Left ventricle myocardium inferior (tissue), 1 donor: ENCODE results near the gene BTBD16. TPM values are rescaled to one million over a fixed set of nuclear protein-coding genes. Genes with fewer than 3 reads are reported as not detected.

Experiments
- DNase-seq: peaks from one replicate; pipeline ENCODE4 v3.0.0-alpha.2; 2020
- H3K27ac ChIP-seq: fragments of 200-600 bp; replicated peaks from 2 replicates; pipeline ENCODE4 v1.8.0; 2021
- H3K27me3 ChIP-seq: fragments of 200-600 bp; 2 replicates; pipeline ENCODE4 v1.8.0; 2021; ENCODE audit warnings: low read depth
- H3K36me3 ChIP-seq: fragments of 200-600 bp; 2 replicates; pipeline ENCODE4 v1.8.0; 2021
- H3K4me1 ChIP-seq: fragments of 200-600 bp; 2 replicates; pipeline ENCODE4 v1.8.0; 2021
- H3K4me3 ChIP-seq: fragments of 200-600 bp; 2 replicates; pipeline ENCODE4 v1.8.0; 2021; ENCODE audit warnings: mild to moderate bottlenecking, moderate library complexity
- H3K9me3 ChIP-seq: fragments of 200-600 bp; replicated peaks from 2 replicates; pipeline ENCODE4 v1.8.0; 2021
- CTCF ChIP-seq: fragments of 200-600 bp; IDR thresholded peaks from 2 replicates; pipeline ENCODE4 v1.8.0; 2021; ENCODE audit warnings: antibody characterized with exemption, mild to moderate bottlenecking, borderline replicate concordance
- intact Hi-C: fragments of 100-400 bp; cut with micrococcal nuclease; formaldehyde crosslinking; loops from one replicate; pipeline ENCODE4 v1.11.0; 2022
- total RNA-seq: library from RNA; stranded (reverse); fragmentation: NEBNext Ultra II Directional; extraction: Animal tissue kit (Norgen Biotek cat#: 25700); gene quantifications from one replicate; pipeline ENCODE4 v1.2.1, GENCODE V29; 2021
- donor health status: DM: no; HTN: yes; CAD: no; lungs with severe emphysema.

The BTBD16 gene
- total RNA-seq, 1 donor from 2014 or later, result not detected

- intact Hi-C loops, result no loop called here
- DNase-seq, result no peak
- H3K9me3 ChIP-seq, result peaks cover 30% of the 10 kb centered on the region
Measured at GRCh38 chr10:122323189-122323588, 52.1 kb downstream of the BTBD16 start.

GRCh38 chr10:122323941-122324675 is 53.0 kb downstream of the BTBD16 start:
- Histone ChIP-seq H3K9me3 (peaks cover 24% of the 10 kb centered on the region), H3K36me3 (no peaks in the 10 kb centered on the region), H3K27ac (no peak overlapping the region), H3K27me3 (no peaks in the 10 kb centered on the region), H3K4me1 (no peaks in the 10 kb centered on the region), H3K4me3 (no peak overlapping the region)
- DNase-seq, result no peak
- TF ChIP-seq CTCF, result no peak
- intact Hi-C loops, result no loop called here

More at GRCh38 chr10:122323189-122323588, 52.1 kb downstream of the BTBD16 start:
- Histone ChIP-seq H3K27ac (no peak overlapping the region), H3K27me3 (no peaks in the 10 kb centered on the region), H3K4me1 (no peaks in the 10 kb centered on the region), H3K4me3 (no peak overlapping the region), H3K36me3 (no peaks in the 10 kb centered on the region)
- TF ChIP-seq CTCF, result no peak

- H3K4me1 ChIP-seq, result no peaks in the 10 kb centered on the region
- TF ChIP-seq CTCF, result no peak
- no peak overlapping the region for H3K27ac ChIP-seq
- H3K27me3 ChIP-seq, result no peaks in the 10 kb centered on the region
- H3K4me3 ChIP-seq, result no peak overlapping the region
- no peak for DNase-seq
- H3K36me3 ChIP-seq, result no peaks in the 10 kb centered on the region
- peaks cover 13% of the 10 kb centered on the region for H3K9me3 ChIP-seq
- intact Hi-C loops, result no loop called here
Measured at GRCh38 chr10:122325235-122325634, 54.1 kb downstream of the BTBD16 start.

GRCh38 chr10:122326385-122326784 is 55.3 kb downstream of the BTBD16 start:
- Histone ChIP-seq H3K4me3 (no peak overlapping the region), H3K27ac (no peak overlapping the region), H3K9me3 (peaks cover 2% of the 10 kb centered on the region), H3K4me1 (no peaks in the 10 kb centered on the region), H3K27me3 (no peaks in the 10 kb centered on the region), H3K36me3 (no peaks in the 10 kb centered on the region)
- DNase-seq, result no peak
- TF ChIP-seq CTCF, result no peak
- intact Hi-C loops, result no loop called here

GRCh38 chr10:122326806-122327205 is 55.7 kb downstream of the BTBD16 start:
- H3K27me3 ChIP-seq, result no peaks in the 10 kb centered on the region
- TF ChIP-seq CTCF, result no peak
- H3K27ac ChIP-seq, result no peak overlapping the region
- intact Hi-C loops, result no loop called here
- H3K4me1 ChIP-seq, result no peaks in the 10 kb centered on the region
- no peak for DNase-seq
- no peak overlapping the region for H3K4me3 ChIP-seq
- H3K9me3 ChIP-seq, result no peaks in the 10 kb centered on the region
- no peaks in the 10 kb centered on the region for H3K36me3 ChIP-seq
